GM18907 (cell line): Measurements from ENCODE around the gene C1orf105.

Experiments used
- ATAC-seq: cut with Tn5 transposase; IDR thresholded peaks from one replicate; pipeline ENCODE4 v1.9.1; 2021; ENCODE audit warnings: mild to moderate bottlenecking, moderate library complexity; ENCODE audit not compliant: unreplicated experiment

C1orf105 gene

DNA sequence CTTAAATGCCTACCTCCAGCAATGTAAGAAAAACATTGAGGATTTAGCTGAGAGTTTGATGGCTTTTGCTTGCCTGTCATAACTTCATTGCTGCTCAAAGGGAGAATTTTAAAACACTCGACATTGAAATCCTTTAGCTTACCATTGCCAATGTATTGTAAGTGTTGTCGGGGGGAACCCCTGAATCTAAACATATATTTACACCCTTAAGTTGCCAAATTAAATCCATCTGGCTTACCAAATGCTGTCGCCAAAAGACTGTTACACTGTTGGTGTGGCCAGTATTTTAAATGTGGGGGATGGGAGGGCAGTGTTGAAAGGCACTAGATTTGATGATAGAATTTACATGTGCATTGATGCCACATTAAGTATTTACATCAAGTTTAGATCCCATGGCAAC, 24.9 kb upstream of the C1orf105 start:
- no peak for ATAC-seq

DNA sequence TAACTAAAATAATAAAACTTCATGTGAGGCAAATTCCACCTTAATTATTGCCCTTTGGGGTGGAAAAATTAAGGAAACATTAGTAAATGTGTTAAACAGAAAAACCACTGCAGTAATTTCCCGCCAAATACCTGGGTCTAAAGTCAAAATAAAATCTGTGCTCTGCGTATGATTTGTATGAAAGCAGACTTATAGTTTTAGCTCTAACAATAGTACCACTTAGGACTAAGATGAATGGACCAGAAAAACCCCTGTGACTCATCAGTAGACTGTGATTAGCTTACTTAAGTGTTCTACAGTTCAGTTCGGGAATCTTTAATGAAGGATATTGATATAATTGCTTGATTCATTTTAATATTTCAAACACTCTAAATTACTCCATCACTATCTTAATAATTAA, 23.3 kb upstream of the C1orf105 start:
- ATAC-seq, result no peak

DNA sequence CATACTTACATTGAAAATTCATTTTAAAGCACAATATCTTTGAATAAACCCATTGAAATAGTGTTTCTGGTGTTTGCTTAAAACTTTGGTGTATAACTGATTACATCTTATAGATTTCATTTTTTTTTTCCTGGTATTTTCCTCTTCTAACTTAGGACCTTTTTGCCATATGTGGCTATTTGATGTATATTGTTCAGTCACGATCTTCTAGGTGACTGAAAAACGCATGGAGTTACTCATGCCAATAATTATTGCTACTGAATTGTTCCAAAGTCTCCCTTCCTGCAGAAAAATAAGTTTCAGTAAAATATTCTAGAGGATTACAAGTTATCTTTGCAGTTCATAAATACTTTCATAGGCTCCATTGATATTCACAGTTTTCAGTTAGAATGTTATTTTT, 22.9 kb upstream of the C1orf105 start:
- no peak for ATAC-seq

DNA sequence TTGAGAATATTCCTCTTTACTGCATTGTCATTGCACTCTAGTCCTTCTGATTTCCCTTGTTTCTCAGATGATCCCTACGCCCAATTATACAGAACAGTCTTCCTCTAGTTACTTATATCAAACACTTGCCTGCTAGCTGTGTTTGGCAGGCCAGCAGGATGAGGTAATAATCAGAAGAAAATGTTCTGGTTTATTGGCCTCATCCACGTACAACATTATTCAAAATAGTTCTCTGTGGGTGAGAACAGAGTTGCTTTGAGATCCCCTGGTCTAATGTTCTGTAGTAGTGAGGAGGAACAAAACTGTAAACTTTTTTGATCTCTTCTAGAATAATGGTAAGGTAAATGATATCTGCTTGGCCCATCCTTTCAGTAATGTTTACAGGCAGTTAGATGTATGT, 22.3 kb upstream of the C1orf105 start:
- no peak for ATAC-seq

DNA sequence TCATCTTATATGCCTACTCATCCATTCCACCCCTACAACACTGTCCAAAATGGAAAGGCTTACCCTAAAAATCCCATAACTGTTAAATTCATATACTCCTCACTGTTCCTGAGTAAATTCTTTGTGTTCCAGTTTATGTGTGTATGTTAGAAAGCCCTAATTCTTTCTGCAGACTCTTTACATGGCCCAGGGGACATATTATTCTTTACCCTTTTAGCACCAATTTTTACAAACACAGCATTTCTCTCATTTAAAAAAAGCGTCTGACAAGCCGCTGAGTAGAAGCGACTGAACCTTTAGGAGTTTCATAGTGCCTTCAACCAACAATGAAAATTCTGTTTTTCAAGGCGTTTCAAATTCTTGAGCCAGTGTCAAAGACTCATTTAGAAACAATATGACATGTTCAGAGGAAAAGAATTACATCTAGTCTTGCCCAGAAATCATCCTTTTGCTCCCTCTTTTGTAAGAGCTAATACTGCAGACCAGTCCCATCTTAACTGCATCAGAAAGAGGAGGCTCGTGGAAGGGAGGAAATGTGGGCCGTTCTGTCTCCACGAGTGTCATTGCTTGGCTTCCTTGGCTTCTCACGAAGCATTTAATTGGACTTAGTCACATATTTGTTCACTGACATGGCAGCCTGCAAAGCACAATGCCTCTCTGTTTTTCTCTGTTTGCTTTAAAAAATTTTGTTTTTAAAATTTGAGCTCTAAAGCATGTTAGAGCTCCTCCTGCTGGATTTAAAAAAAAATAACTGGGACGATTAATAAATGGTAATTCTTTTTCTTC, 21.3 kb upstream of the C1orf105 start:
- no peak for ATAC-seq

DNA sequence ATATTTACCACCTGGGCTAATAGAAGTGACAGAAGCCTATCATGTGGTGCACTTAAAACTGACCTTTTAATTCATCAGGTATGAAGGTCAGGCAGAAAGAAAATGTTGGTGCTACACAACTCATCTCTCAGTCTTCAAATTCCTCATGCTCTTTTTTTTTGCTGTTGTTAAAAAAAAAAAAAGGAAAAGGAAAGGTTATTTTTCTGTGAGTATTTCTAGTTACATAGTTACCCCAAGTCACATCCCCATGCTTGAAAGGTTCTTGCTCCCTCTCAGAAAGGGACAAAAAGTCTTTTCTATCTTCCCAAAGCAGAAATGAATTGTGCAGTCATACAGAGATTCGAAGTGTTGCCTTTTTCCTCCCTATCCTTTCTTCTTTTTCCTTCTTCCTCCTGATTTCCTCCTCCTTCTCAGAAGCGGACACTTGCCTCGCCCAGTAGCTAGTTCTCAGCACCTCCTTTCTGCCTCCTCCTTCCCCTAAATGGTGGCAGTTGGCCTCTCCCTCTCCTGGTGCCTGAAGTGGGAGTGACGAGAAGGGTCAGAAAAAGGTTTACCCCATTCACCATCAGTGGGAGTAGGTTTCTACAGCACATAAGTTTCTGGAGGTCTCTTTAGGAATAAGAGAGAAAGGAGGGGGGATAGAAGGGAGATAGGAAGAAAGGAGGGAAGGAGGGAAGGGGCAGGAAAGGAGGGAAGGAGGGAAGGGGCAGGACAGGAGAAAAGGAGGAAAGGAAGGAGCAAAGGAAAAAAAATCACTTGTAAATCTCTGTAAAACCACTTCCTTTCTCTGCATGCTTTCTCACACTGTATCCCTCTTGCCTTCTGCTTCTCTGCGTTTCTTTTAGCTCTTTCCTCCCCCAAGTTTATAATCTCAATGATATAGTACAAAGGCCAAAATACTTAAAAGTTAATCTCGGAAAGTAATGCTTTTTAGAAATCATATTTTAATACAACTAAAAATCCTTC, 20.4 kb upstream of the C1orf105 start:
- no peak for ATAC-seq

DNA sequence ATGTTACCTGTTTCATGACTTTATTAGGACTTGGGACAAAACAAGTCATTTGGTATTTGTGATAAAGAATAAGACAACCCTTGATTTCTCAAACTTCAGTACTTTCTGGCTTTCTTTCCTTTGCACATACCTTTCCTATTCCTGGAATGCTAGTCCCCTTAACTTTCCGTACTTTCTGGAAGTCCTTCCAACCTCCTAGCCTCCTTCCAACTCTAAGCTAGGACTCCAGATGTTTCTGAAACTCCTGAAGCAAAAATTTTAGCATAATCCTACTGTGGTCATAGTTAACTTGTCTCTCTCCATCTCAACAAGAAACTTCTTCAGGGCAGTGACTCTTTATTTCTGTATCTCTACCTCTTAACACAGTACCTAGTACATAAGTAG, 19.8 kb upstream of the C1orf105 start:
- no peak for ATAC-seq

DNA sequence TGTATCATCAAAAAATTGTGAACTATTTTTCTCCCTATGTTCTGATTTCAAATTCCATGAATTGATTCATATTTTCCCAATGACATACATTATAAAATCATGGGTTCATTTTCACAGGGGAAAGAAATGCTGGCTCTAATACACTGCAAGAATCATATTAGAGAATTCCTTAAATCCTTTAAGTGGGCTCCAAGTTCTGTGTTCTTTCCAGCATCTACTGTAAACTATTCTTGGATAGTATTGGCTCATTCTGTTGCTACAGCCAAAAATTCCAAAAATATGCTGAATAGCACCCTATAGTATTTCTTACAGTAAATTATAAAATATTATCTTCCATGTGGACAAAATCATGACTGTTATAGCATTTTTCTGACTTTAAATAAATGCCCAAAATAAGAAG, 19.0 kb upstream of the C1orf105 start:
- ATAC-seq, result no peak

DNA sequence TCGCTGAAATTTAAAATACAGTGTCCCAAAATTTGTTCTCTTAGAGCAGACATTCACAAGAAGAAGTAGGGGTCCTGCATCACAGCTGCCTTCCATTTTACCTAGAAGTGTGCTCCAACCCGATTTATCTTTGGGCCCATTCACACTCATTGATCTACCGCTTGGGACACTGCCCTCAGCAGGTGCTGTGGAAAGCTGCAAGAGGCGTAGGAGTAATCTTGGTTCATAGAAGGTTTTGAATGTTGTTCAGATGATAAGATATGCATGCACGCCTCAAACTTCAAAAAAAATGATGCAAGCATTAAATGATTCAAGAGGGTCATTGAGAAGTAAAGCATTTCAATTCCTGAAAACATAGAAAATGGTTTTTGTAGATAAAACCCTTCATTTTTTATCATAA, 18.6 kb upstream of the C1orf105 start:
- ATAC-seq, result no peak

DNA sequence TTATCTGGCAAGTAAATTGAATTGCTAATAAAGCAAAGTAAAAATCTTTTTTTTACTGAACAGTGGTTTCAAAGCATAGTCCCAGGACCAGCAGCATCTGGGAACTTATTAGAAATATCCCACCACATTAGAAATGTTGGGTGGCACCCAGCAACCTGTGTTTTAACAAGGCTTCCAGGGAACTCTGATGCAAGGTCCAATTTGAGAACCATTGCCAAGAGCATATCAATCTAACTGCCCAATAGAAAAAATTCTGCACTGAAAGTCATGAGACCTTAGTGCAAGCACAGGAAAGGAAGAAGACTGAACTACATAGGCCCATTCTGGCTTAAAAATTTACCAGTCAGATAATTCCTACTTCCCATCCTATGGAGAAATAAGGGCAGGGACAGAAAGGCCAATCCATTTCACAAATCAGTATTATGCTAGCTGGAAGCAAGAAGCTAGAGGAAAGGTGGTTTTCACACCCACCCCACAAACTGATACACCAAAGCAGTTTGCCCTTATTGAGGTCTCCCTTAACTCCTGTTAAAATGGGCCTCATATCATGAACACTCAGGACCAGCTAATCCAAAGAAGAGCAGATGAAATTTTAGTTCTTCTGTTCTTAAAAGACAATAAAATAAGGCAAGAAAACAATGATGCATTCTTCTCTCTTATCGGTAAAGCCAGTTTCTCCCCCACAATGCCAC, 17.5 kb upstream of the C1orf105 start:
- ATAC-seq, result no peak

DNA sequence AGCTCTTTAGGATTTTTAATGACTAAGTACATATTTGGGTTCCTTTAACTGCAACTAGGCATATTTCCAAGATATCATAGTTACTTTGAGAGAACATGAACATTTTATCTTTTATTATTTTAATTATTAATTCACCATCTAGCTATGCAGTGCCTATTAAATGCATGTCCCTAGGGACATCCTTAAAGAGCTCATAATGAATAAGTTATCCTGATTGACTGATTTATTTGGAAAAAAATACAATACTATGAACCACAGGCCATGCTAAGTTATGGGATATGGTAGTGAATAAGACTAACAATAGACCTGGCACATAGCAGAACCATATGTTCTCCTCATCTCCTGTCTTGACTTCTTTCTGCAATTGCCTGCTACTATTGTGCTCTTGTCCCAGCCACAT, 16.4 kb upstream of the C1orf105 start:
- no peak for ATAC-seq

DNA sequence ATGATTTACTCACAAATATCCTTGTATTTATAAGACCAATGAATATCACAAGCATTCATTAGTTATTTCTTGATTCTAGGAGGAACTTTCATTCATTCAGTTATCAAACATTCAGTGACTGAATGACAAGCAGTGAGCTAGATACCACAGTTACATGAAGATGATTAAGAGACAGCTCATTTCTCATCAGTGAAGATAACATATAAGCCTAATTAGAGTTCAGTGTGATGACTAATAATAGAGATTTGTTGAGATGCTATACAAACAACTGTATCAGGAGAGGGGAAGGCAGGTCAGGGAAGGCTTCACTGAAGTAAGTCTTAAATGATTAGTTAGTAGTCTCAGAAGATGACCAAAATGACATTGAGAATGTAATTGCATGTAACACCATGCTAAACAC, 14.6 kb upstream of the C1orf105 start:
- ATAC-seq, result no peak

DNA sequence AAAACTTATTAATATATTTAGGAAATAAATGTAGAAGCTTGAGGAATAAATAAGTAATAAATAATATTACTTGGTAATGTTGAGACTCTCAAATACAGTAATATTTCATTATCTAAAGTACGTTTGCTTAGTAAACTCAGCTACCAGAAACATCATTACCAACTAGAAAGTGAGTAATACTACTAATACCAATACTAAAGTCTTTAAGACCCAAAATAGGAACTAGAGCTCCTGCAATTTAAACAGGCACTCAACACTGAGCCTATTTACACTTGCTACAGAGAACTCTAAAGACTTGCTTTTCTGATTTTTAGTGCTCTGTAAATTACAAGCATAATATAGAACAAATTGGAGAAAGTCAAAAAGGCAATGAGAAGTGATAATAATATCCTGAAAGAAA, 13.5 kb upstream of the C1orf105 start:
- ATAC-seq, result no peak

DNA sequence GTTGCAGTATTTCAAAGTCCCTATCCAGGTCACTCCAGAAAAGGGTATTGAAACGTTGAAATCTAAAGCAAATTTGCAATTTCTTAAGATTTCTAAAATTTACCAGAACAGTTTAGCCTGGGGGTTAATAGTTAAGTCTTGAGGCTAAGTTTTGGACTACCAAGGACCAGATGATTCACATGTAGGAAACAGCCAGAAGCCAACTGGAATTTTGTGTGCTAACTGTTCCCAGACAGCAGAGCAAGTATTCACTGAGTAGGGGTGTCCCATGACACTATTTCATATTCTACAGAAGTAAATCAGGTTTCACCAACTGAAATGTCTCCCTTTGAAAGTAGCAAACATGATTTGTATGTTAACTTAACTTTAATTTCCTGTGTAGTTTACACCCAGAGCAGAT, 11.5 kb upstream of the C1orf105 start:
- ATAC-seq, result no peak

DNA sequence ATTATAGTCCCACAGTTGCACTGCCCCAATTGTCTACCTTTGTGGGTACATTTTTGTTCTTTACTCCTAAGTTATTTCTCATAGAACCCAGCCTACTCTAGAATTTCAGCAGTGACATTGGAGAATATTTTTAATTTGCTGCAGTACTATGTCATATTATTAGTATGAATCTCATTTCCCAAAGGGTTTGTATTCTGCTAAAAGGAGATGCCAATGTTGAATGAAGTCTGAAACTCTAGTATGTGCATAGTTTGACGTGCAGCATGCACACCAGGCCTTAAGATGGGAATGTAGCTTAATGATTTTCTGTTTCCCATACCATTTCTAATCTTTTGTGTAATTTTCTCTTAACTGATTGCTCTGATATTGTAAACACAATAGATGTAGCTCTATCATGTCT, 10.5 kb upstream of the C1orf105 start:
- no peak for ATAC-seq

DNA sequence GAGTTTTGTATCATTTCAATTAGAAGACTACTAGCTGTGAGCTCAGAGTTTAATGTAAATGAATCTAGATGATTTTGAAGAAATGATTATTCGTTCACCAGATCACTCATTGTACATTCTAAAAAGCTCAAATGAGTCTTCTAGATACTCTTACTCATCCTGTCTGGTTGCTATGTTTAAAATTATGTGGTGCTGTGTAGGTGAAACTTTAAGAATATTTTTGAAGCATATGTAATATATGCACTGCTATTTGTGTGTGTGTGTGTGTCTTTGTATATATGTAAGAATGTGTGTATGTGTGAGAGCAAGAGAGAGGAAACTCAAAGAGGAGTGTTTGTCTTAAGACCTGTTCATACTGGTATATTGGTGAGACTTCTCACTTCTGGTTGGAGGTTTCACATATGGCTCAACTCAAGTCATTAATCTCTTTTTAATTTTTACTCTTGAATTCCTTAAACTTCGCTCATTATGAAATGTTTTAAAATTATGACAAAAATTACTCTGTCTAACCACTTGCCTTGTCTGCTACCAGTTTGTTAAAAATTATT, 8.6 kb upstream of the C1orf105 start:
- no peak for ATAC-seq

DNA sequence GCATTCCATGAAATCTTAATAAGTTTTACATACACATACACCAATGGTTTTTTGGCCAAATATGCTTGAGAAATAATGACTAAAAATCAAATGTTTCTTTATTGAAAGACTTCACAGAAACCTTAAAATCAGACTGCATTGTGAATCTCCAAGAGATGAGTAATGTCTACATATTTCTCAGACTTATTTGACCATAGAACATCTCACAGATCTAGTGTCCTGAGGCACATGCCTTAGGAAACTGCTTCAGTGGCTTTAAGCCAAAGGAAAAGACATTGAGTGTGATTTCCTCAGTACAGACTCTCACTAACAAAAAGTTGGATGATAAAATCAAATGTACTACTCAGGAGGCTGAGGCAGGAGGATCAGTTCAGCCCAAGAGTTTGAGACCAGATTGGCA, 6.2 kb upstream of the C1orf105 start:
- no peak for ATAC-seq

DNA sequence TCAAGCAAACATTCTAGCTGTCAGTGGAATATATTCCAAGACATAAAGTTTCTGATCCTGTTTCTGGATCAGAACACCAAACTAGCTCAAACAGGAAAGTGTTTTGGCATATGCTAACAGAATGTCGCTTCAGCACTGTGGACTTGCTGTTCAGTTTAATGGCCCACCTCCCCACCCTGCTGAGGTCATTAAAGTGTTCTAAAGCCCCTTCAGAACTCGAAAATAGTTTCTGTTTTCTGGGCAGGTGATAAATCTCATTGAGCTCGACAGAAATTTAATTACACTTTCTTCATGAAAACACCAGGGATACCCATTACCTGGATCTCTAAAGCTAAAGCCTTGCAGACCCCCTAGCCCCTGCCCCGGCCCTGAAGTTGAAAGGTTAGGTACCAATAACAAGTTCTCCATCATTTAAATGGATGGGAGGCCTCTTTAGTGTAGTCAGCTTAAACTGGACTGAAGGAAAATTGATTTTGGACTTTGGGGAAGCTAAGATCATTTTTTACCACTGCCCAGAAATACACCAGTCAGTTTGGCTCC, 3.9 kb upstream of the C1orf105 start:
- no peak for ATAC-seq

DNA sequence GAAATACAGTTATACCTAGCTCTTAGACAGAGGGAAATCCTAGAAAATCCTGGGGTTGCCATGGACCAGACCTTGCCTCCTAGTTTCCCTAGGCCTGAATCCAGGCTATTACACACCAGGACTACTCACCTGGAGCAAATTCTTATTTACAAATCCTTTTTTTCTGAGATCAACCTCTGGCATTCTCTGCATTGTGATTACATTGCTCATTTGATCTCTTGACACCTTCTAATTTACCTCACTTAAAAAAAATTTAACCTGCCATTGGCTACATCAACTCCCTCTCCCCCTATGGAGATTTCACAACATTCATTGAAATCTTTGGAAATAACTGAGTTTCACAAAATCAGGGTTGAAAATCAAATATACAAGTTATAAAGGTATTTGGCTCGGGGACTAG, 2.9 kb upstream of the C1orf105 start:
- no peak for ATAC-seq

DNA sequence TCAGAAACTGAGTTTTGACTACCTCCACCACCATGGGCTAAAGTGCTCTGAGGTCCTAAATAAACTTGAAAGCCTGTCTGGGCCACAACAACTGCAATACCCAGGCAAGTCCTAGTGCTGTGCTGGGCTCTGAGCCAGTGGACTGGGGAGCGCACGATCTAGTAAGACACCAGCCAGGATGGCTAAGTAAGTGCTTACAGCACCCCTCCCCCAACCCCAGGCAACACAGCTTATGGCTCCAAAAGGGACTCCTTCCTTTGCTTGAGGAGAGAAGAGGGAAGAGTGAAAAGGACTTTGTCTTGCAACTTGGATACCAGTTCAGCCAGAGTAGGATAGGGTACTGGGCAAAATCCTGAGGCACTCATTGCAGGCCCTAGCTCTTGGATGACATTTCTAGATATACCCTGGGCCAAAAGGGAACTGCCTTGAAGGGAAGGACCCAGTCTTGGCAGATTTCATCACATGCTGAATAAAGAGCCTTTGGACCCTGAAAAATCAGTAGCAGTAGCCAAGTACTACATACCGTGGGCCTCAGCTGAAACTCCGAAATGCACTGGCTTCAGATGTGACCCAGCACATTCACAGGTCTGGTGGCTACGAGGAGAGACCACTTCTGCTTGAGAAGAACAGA, 1.6 kb downstream of the C1orf105 start:
- no peak for ATAC-seq

DNA sequence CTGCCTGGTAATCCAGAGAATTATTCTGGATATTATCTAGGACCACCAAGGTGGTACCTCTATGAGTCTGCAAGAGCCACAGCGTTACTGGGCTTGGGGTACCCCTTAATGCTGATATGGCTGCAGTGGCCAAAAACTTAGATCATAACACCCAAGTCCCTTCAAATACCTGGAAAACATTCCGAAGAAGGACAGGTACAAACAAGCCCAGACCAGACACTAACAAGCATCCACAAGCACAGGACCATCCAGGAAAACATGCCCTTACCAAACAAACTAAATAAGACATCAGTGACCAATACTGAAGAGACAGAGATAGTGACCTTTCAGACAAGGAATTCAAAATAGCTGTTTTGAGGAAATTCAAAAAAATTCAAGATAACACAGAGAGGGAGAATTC, 2.9 kb downstream of the C1orf105 start:
- no peak for ATAC-seq
